Ishikawa (cell line): ENCODE results near the gene CCNI.

Experiments
- CEBPB ChIP-seq: IDR thresholded peaks from 2 replicates; pipeline ENCODE4 v1.6.1; 2012
- CREB1 ChIP-seq: IDR thresholded peaks from 2 replicates; pipeline ENCODE4 v1.6.1; 2012; ENCODE audit warnings: low read depth
- EGR1 ChIP-seq: IDR thresholded peaks from 2 replicates; pipeline ENCODE4 v1.6.1; 2012
- EP300 ChIP-seq: IDR thresholded peaks from 2 replicates; pipeline ENCODE4 v1.6.1; 2012; ENCODE audit warnings: borderline replicate concordance
- FOXM1 ChIP-seq: IDR thresholded peaks from 2 replicates; pipeline ENCODE4 v1.6.1; 2012; ENCODE audit warnings: low read depth, borderline replicate concordance
- NFIC ChIP-seq: IDR thresholded peaks from 2 replicates; pipeline ENCODE4 v1.6.1; 2012
- RAD21 ChIP-seq: IDR thresholded peaks from 2 replicates; pipeline ENCODE4 v1.6.1; 2012; ENCODE audit warnings: low read depth
- TAF1 ChIP-seq: IDR thresholded peaks from 2 replicates; pipeline ENCODE4 v1.6.1; 2012; ENCODE audit warnings: low read depth, mild to moderate bottlenecking
- TCF12 ChIP-seq: IDR thresholded peaks from 2 replicates; pipeline ENCODE4 v1.6.1; 2012; ENCODE audit warnings: low read depth
- TEAD4 ChIP-seq: IDR thresholded peaks from 2 replicates; pipeline ENCODE4 v1.6.1; 2012
- USF1 ChIP-seq: IDR thresholded peaks from 2 replicates; pipeline ENCODE4 v1.6.1; 2012
- YY1 ChIP-seq: IDR thresholded peaks from 2 replicates; pipeline ENCODE4 v1.6.1; 2012; ENCODE audit warnings: low read depth
- ZBTB7A ChIP-seq: IDR thresholded peaks from 2 replicates; pipeline ENCODE4 v1.6.1; 2012; ENCODE audit warnings: low read depth
- TF ChIP-seq, protein P1 (sequence below): IDR thresholded peaks from 2 replicates; pipeline ENCODE4 v1.6.1; 2012
- TF ChIP-seq, protein P2 (sequence below): IDR thresholded peaks from 2 replicates; pipeline ENCODE4 v1.6.1; 2012; ENCODE audit warnings: low read depth, mild to moderate bottlenecking

Gene CCNI

GRCh38 chr4:77022560-77023179, 53.1 kb downstream of the CCNI start:
- no peak for TF ChIP-seq TEAD4
- TF ChIP-seq CREB1, result no peak
- no peak for TF ChIP-seq USF1
- no peak for TF ChIP-seq EP300
- TF ChIP-seq NFIC, result no peak
- TF ChIP-seq, protein P1, sequence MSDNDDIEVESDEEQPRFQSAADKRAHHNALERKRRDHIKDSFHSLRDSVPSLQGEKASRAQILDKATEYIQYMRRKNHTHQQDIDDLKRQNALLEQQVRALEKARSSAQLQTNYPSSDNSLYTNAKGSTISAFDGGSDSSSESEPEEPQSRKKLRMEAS, result no peak
- no peak for TF ChIP-seq YY1

DNA sequence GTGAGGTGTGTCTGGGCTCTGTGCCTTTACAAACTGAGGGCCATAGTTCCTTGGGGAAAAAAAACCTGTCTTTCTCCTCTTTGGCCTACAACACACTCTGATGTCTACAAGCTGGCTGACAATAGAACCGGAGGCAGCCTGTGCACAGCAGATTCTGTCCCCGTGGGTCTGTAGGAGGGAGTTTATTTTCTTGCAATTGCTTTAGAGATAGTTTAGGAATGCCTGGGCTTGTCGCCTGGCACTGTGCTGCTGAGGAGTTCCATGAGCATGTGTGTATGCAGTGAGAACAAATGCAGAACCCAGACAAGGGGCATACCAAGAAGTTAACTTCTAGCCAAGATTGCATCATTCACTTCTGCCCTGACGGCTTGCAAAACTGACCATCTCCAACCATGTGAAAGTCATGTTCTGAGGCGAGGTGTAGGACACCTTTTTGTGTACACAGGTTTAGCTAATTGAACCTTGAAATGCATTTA, 54.1 kb downstream of the CCNI start:
- TF ChIP-seq CEBPB, result no peak
- no peak for TF ChIP-seq FOXM1
- no peak for TF ChIP-seq RAD21
- TF ChIP-seq, protein P1, result no peak
- TF ChIP-seq USF1, result no peak
- TF ChIP-seq, protein P2, sequence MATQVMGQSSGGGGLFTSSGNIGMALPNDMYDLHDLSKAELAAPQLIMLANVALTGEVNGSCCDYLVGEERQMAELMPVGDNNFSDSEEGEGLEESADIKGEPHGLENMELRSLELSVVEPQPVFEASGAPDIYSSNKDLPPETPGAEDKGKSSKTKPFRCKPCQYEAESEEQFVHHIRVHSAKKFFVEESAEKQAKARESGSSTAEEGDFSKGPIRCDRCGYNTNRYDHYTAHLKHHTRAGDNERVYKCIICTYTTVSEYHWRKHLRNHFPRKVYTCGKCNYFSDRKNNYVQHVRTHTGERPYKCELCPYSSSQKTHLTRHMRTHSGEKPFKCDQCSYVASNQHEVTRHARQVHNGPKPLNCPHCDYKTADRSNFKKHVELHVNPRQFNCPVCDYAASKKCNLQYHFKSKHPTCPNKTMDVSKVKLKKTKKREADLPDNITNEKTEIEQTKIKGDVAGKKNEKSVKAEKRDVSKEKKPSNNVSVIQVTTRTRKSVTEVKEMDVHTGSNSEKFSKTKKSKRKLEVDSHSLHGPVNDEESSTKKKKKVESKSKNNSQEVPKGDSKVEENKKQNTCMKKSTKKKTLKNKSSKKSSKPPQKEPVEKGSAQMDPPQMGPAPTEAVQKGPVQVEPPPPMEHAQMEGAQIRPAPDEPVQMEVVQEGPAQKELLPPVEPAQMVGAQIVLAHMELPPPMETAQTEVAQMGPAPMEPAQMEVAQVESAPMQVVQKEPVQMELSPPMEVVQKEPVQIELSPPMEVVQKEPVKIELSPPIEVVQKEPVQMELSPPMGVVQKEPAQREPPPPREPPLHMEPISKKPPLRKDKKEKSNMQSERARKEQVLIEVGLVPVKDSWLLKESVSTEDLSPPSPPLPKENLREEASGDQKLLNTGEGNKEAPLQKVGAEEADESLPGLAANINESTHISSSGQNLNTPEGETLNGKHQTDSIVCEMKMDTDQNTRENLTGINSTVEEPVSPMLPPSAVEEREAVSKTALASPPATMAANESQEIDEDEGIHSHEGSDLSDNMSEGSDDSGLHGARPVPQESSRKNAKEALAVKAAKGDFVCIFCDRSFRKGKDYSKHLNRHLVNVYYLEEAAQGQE, result no peak
- TF ChIP-seq YY1, result no peak
- TF ChIP-seq TCF12, result no peak
- no peak for TF ChIP-seq ZBTB7A
- no peak for TF ChIP-seq TEAD4
- TF ChIP-seq NFIC, result no peak
- no peak for TF ChIP-seq EP300
- no peak for TF ChIP-seq TAF1
- no peak for TF ChIP-seq EGR1
- no peak for TF ChIP-seq CREB1

DNA sequence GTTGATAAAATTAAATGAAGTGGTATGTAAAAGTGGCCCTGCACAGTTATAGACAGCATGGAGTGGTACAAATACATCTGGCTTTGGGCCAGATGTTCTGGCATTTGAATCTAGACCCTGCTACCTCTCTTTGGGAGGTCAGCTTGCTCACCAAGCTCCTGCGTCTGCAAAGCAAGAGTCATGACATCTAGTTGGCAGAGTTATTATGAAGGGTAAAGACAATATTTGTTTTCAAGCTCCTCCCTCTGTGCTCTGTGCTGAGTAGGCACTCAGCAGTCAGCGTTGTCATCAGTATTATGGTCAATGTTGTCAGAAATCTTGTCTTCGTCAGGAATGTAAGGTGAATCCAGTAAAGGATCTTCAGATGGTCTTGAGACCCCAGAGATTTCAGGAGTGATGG, 55.8 kb downstream of the CCNI start:
- TF ChIP-seq YY1 (no peak), ZBTB7A (no peak), NFIC (no peak), FOXM1 (no peak), EP300 (no peak), RAD21 (no peak), TAF1 (no peak), CREB1 (no peak), TCF12 (no peak)

DNA sequence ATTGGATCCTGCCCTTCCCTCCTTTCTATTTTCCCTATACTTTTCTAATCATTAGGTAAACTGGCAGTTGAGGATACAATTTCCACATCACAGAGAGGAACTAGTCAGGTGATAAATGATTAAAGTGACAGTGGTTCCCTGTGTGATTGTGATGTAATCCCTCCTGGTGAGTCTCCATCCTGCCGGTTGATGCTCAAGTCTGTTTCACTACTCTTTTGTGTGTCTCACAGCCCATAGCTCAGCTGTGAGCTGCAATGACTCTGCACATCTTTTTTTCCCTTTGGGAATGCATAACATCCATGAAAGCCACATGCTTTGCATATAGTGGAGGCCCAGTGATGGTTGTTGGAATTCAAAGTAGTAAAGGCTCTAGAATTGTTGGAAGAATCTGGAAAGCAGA, 60.4 kb downstream of the CCNI start:
- TF ChIP-seq EP300 (no peak), TAF1 (no peak), EGR1 (no peak), TEAD4 (no peak), FOXM1 (no peak), YY1 (no peak), TCF12 (no peak), USF1 (no peak), NFIC (no peak), CREB1 (no peak), CEBPB (no peak), RAD21 (no peak), ZBTB7A (no peak)
- TF ChIP-seq, protein P2, result no peak
- TF ChIP-seq, protein P1, result no peak

GRCh38 chr4:77014256-77014655, 61.5 kb downstream of the CCNI start:
- TF ChIP-seq TEAD4 (no peak), NFIC (no peak), TAF1 (no peak), EGR1 (no peak), EP300 (no peak), YY1 (no peak), TCF12 (no peak), ZBTB7A (no peak), USF1 (no peak), CEBPB (no peak), CREB1 (no peak), FOXM1 (no peak), RAD21 (no peak)
- TF ChIP-seq, protein P1, result no peak
- TF ChIP-seq, protein P2, result no peak
